Parathyroid adenoma (tissue), 2 donors: Measurements from ENCODE around the gene FOXD2.

Experiments used
- H2AFZ ChIP-seq: fragments of 300-600 bp; sonication (generic); one replicate; pipeline ENCODE4 v1.7.0; 2017; ENCODE audit warnings: antibody characterized with exemption, mild to moderate bottlenecking
- H3K27ac ChIP-seq: fragments of 300-600 bp; sonication (generic); one replicate; pipeline ENCODE4 v1.7.0; 2017
- H3K27me3 ChIP-seq: fragments of 300-600 bp; sonication (generic); one replicate; pipeline ENCODE4 v1.7.0; 2017; ENCODE audit warnings: low read length; ENCODE audit not compliant: control insufficient read depth, insufficient read depth
- H3K36me3 ChIP-seq: fragments of 300-600 bp; sonication (generic); one replicate; pipeline ENCODE4 v1.7.0; 2017; ENCODE audit warnings: low read length; ENCODE audit not compliant: control insufficient read depth, insufficient read depth
- H3K4me1 ChIP-seq: fragments of 300-600 bp; sonication (generic); one replicate; pipeline ENCODE4 v1.7.0; 2017; ENCODE audit warnings: control low read depth
- H3K4me2 ChIP-seq: fragments of 300-600 bp; sonication (generic); one replicate; pipeline ENCODE4 v1.7.0; 2017; ENCODE audit warnings: low read length
- H3K4me3 ChIP-seq: fragments of 300-600 bp; sonication (generic); one replicate; pipeline ENCODE4 v1.7.0; 2017; ENCODE audit warnings: low read depth, low read length
- H3K79me2 ChIP-seq: fragments of 300-600 bp; sonication (generic); one replicate; pipeline ENCODE4 v1.7.0; 2017; ENCODE audit warnings: control low read depth
- H3K9ac ChIP-seq: fragments of 300-600 bp; sonication (generic); one replicate; pipeline ENCODE4 v1.7.0; 2017; ENCODE audit warnings: mild to moderate bottlenecking
- H3K9me3 ChIP-seq: fragments of 300-600 bp; sonication (generic); one replicate; pipeline ENCODE4 v1.7.0; 2017; ENCODE audit warnings: low read length; ENCODE audit not compliant: control insufficient read depth
- CTCF ChIP-seq: fragments of 300-600 bp; sonication (generic); IDR thresholded peaks from one replicate; pipeline ENCODE4 v1.7.0; 2017; ENCODE audit warnings: antibody characterized with exemption, mild to moderate bottlenecking
- donor health status: primary hyperparathyroidism.

Gene FOXD2

DNA sequence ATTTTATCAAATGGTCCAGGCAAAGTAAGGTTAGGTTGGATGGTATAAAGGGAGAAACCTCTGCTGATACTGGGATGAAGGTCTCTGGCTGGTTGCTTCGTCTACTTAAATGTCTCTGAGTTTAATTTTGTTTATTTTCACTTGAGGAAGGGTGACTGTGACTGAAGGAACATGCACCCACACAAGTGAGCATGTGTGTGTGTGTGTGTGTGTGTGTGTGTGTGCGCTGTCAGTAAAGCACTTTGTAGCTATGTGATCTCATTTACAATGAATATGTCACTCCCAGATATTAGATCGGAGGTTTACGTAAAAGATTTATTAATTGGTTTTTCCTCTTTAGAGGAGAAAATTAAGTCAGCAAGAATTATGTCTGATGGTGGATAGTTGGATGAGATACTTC, 4.4 kb downstream of the FOXD2 start:
- no peak overlapping the region for H3K4me3 ChIP-seq
- no peak overlapping the region for H2AFZ ChIP-seq
- no peaks in the 10 kb centered on the region for H3K9me3 ChIP-seq
- H3K27ac ChIP-seq, result no peak overlapping the region
- H3K4me2 ChIP-seq, result no peak overlapping the region
- peaks cover 29% of the 10 kb centered on the region for H3K27me3 ChIP-seq
- no peak for TF ChIP-seq CTCF
- no peaks in the 10 kb centered on the region for H3K4me1 ChIP-seq
- no peak overlapping the region for H3K9ac ChIP-seq
- H3K79me2 ChIP-seq, result no peaks in the 10 kb centered on the region
- no peaks in the 10 kb centered on the region for H3K36me3 ChIP-seq

DNA sequence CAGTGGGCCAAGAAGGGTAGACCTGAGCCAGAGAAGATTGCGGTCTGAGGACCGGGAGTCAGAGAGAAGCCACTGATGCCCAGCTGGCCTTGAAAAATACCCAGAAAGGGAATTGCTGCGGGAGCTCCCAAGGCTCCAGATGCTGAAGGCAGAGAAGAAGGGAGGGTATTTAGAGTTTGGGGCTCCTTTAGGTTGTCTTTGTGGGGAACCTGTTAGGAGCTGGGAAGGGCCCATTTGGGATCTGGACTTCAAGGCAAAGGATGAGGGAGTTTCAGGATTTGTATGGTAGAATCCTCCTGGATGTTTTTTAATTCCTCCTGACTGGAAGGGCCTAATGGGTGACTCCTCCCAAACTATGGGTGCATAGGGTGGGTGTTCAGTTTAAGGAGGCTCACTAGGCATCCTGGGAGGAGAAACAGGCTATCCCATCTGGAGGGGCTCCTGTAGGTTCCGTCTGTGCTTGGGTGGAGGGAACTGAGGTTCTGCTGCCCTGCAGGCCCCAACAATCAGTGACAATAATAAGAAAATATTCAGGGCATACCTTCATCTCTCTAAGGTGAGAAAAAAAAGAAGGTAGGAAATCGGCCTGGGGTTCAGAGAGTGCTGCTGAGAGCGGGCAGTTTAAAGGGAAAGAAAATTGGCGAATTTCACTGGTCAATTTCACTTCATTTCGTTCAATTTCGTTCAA, 5.1 kb downstream of the FOXD2 start:
- Histone ChIP-seq H3K9ac (no peak overlapping the region), H3K4me1 (no peaks in the 10 kb centered on the region), H3K27me3 (peaks cover 30% of the 10 kb centered on the region), H3K27ac (no peak overlapping the region), H3K9me3 (no peaks in the 10 kb centered on the region), H3K36me3 (no peaks in the 10 kb centered on the region), H3K4me2 (no peak overlapping the region), H3K4me3 (no peak overlapping the region), H3K79me2 (no peaks in the 10 kb centered on the region), H2AFZ (no peak overlapping the region)
- no peak for TF ChIP-seq CTCF

DNA sequence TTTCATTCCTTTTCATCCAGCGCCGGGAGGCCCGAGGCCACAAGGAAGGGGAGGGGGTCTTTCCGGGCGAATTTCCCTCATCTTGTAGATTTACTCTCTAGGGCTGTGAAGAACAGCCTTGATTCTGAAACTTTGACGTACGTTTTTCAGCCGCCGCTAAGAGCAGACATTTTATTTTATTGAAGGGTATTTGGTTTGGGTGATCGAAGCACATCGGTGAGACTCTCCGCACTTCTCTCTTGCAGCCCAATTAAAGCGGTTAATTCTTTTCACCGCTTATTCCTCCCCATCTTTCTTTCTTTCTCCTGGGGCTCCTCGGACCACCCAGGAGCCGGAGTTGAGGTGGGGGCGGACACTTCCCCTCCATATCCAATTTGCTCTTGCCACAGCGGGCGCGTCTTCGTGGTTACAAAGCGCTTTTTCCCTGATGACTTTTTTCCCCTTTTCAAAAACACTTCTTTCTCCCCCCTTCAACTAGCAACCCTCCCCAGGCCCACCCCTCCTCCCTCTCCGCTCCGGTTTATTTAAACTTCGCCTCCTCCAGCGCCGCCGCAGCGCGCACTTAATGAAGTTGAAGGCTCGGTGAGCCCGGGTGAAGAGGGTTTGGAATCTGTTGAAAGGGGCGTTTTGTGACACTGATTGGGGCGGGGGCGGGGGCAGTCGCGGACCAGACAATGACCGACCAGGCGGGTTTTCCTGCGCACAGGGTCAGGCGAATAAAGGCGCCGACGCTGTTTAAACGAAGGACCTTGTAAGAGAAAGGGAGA, 5.9 kb downstream of the FOXD2 start:
- H2AFZ ChIP-seq, result no peak overlapping the region
- peaks cover 30% of the 10 kb centered on the region for H3K27me3 ChIP-seq
- H3K4me1 ChIP-seq, result no peaks in the 10 kb centered on the region
- no peaks in the 10 kb centered on the region for H3K9me3 ChIP-seq
- H3K79me2 ChIP-seq, result no peaks in the 10 kb centered on the region
- no peak overlapping the region for H3K4me3 ChIP-seq
- H3K36me3 ChIP-seq, result no peaks in the 10 kb centered on the region
- no peak overlapping the region for H3K27ac ChIP-seq
- no peak for TF ChIP-seq CTCF
- no peak overlapping the region for H3K9ac ChIP-seq
- no peak overlapping the region for H3K4me2 ChIP-seq

DNA sequence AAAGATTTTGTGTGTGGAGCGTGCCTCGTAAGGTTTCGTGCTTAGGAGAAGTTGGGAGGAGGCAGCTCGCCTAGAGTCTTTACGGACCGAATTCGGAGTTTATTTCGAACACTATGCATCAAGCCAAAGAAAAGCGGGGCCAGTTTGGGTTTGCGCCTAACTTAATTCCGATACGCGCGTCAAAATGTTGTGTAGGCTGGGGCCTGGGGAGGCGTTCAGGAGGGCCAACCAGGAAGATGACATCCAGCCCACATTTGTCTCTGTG, 6.4 kb downstream of the FOXD2 start:
- H3K4me2 ChIP-seq, result no peak overlapping the region
- H3K79me2 ChIP-seq, result no peaks in the 10 kb centered on the region
- H3K9ac ChIP-seq, result no peak overlapping the region
- no peak overlapping the region for H2AFZ ChIP-seq
- H3K36me3 ChIP-seq, result no peaks in the 10 kb centered on the region
- H3K27ac ChIP-seq, result no peak overlapping the region
- no peak for TF ChIP-seq CTCF
- H3K4me1 ChIP-seq, result no peaks in the 10 kb centered on the region
- no peak overlapping the region for H3K4me3 ChIP-seq
- H3K27me3 ChIP-seq, result peaks cover 31% of the 10 kb centered on the region
- H3K9me3 ChIP-seq, result no peaks in the 10 kb centered on the region
